ENCODE data around the gene PSPN. TPM values are rescaled to one million over a fixed set of nuclear protein-coding genes. Genes with fewer than 3 reads are reported as not detected.

PSPN gene, protein sequence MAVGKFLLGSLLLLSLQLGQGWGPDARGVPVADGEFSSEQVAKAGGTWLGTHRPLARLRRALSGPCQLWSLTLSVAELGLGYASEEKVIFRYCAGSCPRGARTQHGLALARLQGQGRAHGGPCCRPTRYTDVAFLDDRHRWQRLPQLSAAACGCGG
- 1.6 TPM for total RNA-seq (2021; ENCODE audit: unreplicated experiment)
- polyA plus RNA-seq (2012; ENCODE audit: insufficient read length): 0.86 TPM
- Bru-seq, nascent RNA: percentile 40 among the genes with signal in this experiment
- percentile 56 among the genes with signal in this experiment for BruChase-seq, experiment 1, labeled RNA remaining after a 2-hour chase
- BruChase-seq, experiment 2, labeled RNA remaining after a 6-hour chase: percentile 64 among the genes with signal in this experiment
- long read RNA-seq, partial matches to known transcripts: 0 of 4 reads
- long read RNA-seq, other reads (novel, unspliced or antisense): 0 of 4 reads

- CTCF ChIA-PET: interaction anchor here (0.7 kb wide), 1 partner anchor 37 kb away, joined by 7 read pairs; no protein-coding TSS in a partner anchor
- H3K4me1 ChIP-seq (ENCODE audit: control insufficient read depth, insufficient read depth, low read length): peaks cover 2% of the 10 kb centered on the region
Measured at GRCh38 chr19:6375411-6376010, at the start of gene PSPN. Gene PSPN (minus strand): TSS chr19:6375933. CDS start chr19:6375849, 84 bp downstream.

More at GRCh38 chr19:6375411-6376010, at the start of gene PSPN:
- no peak within 1 kb of the TSS for H3K4me3 ChIP-seq (ENCODE audit: low read depth in 2 of 2, low read length in 2 of 2)
- H3K27me3 ChIP-seq (ENCODE audit: control insufficient read depth, insufficient read depth, low read length): no peaks in the 10 kb centered on the region
- H3K36me3 ChIP-seq (ENCODE audit: control insufficient read depth, insufficient read depth, low read length): no peaks in the 10 kb centered on the region
- POLR2A ChIA-PET: no interaction called here
- TF ChIP-seq CTCF (IDR thresholded peaks at IDR 0.05) (no peak), POLR2AphosphoS5 (IDR thresholded peaks at IDR 0.05; ENCODE audit: low read depth, low read length) (no peak), SIN3A (IDR thresholded peaks at IDR 0.05; ENCODE audit: borderline replicate concordance, insufficient read depth, low read depth, low read length) (no peak), TCF7L2 (IDR thresholded peaks at IDR 0.05; ENCODE audit: low read depth, low read length) (no peak)
- TF ChIP-seq, protein P1, sequence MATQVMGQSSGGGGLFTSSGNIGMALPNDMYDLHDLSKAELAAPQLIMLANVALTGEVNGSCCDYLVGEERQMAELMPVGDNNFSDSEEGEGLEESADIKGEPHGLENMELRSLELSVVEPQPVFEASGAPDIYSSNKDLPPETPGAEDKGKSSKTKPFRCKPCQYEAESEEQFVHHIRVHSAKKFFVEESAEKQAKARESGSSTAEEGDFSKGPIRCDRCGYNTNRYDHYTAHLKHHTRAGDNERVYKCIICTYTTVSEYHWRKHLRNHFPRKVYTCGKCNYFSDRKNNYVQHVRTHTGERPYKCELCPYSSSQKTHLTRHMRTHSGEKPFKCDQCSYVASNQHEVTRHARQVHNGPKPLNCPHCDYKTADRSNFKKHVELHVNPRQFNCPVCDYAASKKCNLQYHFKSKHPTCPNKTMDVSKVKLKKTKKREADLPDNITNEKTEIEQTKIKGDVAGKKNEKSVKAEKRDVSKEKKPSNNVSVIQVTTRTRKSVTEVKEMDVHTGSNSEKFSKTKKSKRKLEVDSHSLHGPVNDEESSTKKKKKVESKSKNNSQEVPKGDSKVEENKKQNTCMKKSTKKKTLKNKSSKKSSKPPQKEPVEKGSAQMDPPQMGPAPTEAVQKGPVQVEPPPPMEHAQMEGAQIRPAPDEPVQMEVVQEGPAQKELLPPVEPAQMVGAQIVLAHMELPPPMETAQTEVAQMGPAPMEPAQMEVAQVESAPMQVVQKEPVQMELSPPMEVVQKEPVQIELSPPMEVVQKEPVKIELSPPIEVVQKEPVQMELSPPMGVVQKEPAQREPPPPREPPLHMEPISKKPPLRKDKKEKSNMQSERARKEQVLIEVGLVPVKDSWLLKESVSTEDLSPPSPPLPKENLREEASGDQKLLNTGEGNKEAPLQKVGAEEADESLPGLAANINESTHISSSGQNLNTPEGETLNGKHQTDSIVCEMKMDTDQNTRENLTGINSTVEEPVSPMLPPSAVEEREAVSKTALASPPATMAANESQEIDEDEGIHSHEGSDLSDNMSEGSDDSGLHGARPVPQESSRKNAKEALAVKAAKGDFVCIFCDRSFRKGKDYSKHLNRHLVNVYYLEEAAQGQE (IDR thresholded peaks at IDR 0.05; ENCODE audit: insufficient read depth in 1 of 2, low read depth in 2 of 2, low read length in 1 of 2): no peak
- intact Hi-C loops (cut with micrococcal nuclease; ENCODE audit: unreplicated experiment): no loop called here
- ATAC-seq: no peak
- H3K27ac ChIP-seq (ENCODE audit: low read length): no peak within 1 kb of the TSS
- in situ Hi-C loops (cut with HindIII; ENCODE audit: low pct_unique_long_range_greater_than_20kb, low sequenced_read_pairs): no loop called here
- DNase-seq (ENCODE audit: low read depth, low spot score): no peak
- no TSS peak for BruUV-seq (replicated peaks)
- no peaks in the 10 kb centered on the region for H3K9me3 ChIP-seq (ENCODE audit: control insufficient read depth, insufficient read depth, low read depth, low read length)

Data from Panc1 (cell line).